ENCODE data around the gene FILIP1L.

FILIP1L gene

DNA sequence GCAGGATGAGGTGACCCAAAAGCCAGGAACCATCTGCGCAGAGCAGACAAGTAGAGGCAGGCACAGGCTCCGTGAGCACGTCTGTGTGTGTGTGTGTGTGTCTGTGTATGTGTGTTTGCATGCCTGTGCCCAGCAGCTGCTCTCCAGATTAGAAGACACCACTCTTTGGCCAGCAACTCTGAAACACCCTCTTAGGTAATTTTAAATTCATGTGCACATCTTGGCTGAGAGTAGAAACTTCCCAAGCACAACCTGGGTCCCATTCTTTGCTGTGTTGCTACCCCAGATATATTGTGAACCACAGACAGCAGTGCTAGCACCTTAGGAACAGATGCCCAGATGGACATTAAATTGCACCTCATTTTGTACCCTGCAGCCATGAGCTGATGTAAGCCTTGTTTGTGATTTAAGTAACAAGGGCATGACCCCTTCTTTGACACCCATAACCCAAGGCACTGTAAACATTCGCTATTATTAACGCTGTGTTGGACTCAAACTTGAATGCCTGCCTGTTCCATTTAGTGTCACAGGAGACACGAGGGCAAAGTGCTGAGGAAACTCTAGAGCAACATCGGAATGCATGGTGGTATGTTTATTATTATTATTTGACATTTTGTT is at the start of gene FILIP1L:
Gene FILIP1L (minus strand): TSS at position 89 of the 618 bp plus-strand sequence.
- no peak for DNase-seq

DNA sequence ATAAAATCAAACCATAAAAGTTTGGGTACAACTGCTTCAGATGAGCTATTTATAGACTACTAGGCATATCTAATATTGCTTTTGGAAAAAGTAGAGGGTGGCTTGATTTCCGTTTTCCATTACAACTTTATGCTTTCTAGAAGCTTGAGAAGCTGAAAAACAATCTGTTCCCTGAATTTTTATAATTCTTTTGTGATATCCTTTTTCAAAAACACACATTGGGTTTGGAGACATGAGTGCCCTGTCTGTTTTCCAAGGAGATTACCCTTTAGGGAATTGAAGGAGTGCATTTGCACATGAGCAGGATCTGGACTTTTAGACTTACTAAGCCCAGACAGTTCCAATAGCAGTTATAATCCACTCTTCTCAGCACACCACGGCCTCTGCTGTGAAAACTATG is 49.5 kb upstream of the FILIP1L start:
- no peak for DNase-seq

DNA sequence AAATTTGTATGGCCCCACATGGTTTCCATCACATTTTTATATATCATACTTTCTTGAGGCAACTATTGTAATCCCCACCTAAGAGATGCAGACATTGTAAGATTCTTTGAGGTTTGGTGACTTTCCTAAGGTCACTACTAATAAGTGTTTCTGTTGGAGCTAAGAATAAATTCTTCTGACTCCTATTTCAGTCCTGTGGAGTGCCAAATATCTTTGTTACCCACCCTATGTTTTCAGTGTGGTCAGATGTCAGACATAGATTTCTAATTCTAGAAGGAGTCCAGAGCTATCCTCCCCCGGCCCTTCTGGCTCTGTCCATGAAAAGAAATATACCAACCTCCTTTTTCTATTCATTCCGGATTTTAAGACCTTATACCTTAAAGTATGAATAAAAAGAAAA is 46.2 kb upstream of the FILIP1L start:
- DNase-seq = no peak

DNA sequence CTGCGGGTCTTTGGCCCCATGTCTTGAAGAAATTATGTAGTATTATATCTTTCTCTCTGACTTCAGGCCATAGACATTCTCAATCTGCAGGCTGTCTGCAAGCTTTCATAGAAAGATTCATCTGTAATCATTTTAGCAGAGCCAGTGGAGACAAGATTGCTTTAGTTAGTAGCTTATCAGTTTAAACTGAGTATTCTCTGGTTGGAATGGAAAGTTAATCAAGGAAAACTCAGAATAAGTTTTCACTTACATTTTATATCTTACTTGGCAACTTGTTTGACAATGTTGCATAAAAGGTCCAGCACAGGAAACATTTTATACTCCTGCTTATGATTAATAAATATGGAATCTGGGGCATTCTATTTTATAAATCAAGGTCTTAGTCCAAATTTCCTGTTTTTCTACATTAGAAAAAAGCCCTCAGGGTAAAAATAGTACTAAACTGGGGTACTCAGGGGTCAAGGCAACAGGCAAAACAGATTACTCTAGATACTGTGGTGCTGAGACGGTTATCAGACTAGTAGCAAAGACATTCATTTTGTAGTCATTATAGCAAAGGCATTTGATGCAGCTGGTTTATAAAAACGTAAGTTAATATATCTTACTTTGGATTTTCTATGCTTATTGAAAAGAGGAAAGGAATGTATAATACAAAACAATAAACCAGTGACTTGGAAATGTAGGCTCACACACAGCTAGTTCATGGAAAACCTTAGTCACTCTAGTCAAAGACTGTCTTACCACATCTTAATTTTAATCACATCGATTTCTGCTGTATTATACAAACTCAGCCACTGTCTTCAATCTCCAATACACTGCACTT is 45.2 kb upstream of the FILIP1L start:
- DNase-seq = no peak

DNA sequence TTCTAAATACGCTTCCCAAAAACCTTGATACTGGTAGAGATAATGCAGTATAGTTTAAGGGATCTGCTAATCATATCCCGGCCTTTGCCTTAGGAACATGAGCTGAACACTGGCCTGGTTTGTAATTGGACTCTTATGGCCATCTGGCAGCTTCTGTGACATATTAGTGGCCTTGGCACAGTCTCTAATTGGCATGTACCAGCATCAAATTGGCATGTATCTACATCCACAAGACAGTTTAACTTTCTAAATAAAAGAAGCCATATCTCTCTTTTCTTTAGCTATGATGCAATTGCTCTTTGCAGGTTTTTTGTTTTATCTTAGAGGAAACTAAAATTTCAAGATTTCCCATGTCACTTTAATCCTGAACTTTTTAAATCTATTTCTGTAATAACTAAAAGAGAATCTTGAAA is 44.6 kb upstream of the FILIP1L start:
- DNase-seq = no peak

DNA sequence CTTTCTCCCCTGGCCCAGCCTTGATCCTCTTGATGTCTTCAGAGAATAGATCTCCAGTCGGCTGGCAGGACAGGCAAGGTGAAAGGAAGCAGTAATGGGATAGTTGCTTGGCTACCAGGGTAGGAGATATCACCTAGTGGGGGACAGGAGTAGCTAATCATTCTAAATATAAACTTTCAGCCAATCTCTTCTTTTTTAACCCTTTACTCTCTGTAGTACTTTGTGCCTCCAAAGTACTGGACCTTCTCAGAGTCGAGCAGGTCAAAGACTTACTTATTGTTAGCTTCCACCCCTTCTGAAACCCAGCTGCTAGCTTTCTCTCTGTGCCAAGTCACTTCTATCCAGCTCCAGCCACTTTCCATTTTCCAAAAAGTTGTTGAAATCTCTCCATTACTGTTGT is 43.4 kb upstream of the FILIP1L start:
- DNase-seq = no peak

DNA sequence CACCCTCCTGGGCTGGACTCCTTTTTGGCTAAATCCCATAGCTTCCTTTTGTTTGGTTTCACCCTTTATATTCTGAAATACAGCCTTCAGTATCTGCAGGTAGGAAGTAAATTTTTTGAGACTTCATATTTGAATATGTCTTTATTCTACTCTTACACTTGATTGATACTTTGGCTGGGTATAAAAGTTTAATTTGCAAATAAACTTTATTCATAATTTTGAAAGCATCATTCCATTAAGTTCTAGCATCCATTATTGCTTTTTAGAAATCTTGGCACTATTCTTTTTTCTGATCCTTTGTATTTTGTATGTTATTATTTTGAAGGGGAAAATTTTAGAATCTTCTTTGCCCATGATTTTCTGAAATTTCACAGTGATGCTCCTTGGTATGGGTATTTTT is 41.3 kb upstream of the FILIP1L start:
- DNase-seq = no peak

DNA sequence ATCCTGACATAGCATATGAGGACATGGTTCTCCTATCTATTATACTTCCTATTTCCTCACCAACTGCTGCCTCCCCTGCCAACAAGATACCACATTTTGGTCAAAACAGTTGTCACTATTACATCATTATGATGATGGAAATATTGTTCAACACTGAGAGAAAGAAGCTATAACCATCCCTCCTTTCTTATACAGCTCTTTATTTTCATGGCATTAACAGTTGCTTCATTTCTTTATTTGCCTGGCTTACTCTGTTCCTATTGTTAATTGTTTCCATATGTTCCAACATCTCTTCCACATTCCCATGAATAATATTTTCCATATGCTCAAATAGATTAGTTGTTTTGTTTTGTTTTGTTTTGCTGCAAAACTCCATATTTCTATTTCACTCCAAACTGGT is 40.8 kb upstream of the FILIP1L start:
- no peak for DNase-seq

DNA sequence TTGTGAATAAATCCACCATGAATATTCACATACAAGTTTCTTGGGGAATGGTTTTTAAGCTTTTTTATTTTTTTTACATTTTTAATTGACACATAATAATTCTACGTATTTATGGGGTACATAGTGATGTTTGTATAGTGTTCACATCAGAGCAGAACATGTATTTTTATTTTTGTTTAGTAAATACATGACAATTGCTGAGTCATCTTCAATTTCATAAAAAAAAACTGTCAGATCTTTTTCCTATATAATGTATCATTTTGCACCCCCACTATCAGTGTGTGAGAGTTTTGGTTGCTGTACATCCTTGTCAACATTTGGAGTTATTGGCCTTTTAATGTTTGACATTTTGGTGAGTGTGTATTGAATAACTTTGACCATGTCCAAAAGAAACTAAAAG is 39.9 kb upstream of the FILIP1L start:
- DNase-seq = no peak

DNA sequence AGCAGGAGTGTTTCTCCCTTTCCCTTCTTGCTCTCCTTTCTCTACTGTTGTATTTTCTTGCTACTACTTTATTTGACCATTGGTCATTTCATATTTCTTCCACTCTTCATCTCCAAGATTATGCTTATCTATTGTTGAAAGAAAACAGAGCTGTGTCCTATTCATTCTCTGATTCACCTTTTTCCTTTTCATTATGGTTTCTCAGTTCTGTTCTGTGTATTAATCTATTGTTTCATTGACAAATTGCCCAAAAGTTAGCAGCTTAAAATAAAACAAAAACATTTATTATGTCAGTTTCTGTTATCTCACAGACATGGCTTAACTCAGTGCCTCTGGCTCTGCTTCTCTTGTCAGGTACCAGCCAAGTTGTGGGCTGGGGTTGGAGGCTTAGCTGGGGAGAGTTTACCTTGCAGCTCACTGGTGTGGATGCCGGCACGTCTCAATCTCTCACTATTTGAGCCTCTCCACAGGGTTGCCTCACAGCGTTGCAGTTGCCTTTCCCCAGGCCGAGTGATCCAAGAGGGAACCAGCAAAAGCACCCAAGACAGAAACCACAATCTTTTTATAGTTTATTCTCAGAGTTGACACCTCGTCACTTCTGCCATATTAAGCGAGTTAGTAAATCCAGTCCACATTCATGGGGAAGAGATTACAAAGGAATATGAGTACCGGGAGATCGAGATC is 36.9 kb upstream of the FILIP1L start:
- DNase-seq = no peak

DNA sequence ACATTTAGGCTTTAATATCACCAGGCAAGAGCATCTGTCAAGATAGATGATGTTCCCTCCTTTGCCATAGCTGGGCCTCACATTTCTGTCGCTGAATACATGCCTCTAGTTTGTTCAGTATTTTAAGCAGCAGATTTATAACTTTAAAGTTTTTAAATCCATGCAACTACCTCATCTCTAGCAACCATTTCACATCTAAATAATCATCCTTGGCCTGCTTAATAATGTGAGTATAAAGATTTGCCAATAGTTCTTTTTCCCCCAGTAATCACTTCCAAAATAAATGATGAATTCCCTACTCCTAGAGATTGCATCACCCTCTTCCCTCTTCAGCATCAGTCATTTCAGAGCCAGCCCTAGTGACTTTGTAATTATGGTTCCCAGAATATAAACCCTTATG is 36.2 kb upstream of the FILIP1L start:
- no peak for DNase-seq

DNA sequence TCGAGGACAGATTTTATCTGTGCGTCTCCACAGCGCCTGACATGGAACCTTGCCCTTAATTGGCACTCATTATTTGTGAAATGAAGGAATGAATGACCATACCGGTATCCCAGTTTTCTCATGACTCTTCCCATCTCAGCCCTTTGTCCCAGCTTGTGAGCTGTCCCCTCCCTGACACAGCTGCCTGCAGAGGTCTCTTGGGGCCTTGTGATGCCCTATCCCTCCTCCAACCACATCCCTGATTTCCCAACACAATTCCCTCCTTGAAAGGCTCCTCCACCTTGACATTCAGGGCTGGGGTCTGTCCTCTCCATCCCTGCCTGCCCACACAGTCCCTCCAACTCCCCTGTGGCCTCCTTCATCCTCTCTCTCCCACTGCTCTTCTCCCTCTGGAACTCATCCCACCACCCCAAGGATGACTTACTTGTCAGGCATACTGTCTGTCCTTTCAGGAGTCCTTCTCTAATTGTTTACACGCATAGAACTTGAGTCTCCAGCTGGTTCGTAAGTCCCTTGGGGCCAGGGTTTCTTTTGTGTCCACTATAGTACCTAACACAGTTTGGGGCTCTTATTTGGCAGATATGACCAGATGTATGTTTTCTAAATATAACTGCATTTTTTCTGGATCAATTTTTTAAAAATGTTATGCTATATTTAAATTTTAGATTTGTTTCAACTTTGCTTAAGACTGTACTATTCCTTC is 35.6 kb upstream of the FILIP1L start:
- DNase-seq = no peak

DNA sequence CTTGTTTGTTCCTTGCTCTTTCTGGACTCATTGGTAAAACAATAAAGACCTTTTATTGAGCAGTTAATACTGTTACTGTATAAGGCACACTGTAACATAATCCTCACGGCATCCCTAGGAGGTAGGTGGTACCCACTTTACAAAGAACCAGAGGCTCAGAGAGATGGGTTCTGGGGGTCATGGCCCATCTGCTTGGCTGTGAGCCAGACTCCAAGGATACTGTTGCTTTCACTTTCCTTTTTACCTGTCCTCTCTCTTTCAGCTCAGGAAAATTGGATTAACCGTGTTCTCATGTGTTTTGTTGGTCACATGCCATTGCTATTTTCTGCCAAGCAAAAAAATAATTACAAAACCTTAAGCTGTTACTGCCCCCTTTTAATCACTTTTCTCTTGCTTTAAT is 34.8 kb upstream of the FILIP1L start:
- no peak for DNase-seq

DNA sequence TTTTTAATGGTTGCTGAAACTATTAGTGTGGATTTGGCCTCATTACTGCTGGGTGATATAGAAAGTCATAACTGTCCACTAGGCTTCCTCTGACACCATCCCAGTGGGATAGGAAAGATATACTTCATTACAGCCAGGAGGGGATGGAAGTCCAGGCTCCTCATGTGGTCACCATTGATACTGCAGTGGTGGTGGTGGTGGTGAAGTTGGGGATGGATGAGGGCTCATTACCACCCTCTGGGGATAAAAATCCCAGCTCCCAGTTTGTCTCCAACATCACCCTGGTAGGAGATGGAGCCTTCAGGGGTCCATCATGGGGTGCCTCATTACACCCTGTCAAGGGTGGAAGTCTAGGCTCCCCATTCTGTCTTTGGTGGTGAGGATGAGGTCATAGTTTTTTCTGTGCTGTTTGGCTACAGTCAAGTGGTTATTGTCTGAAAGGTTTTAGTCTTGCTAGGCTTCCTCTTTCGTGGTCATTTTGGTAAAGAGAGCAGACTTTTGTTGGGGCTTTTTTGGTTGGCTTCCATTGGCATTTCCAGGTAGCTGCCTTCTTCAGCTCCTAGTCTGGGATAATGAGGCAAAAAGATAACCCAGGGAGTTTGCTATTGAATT is 30.1 kb upstream of the FILIP1L start:
- no peak for DNase-seq

DNA sequence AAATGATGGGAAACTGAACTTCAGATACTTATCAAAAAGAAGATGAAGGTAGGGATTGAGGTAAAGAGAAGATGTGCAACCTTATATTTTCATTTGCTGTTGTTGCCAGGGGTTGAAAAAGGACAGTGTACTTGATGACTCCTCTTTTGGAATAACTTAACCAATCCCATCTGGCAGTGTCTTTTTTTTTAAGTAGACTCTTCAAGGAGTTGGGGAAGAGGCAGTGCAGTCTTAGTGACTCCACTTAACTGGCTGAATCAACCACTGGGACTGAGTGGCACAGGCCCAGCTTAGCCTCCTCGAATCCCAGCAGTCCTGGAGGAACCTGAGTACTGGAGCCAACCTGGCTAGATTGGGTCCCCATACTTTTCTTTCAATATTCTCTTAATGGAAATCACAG is 27.3 kb upstream of the FILIP1L start:
- no peak for DNase-seq

DNA sequence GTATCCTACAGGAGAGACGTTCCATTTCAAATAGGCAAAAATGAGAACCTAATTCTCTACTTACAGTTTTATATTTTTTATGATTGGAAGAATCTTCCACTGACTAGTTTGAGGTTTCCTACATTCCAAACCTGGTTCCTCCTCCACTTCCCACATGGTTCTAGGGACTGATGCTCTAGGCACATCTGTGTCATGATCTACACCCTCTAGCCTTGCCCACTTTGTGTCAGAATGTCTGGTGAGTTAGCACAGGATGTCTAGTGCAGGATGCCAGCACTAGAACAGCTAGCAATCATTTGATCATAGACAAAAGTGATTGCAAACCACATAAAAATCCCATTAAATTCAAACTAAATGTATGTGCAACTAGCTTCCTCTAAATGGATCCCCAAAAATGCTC is 26.7 kb upstream of the FILIP1L start:
- DNase-seq = no peak

DNA sequence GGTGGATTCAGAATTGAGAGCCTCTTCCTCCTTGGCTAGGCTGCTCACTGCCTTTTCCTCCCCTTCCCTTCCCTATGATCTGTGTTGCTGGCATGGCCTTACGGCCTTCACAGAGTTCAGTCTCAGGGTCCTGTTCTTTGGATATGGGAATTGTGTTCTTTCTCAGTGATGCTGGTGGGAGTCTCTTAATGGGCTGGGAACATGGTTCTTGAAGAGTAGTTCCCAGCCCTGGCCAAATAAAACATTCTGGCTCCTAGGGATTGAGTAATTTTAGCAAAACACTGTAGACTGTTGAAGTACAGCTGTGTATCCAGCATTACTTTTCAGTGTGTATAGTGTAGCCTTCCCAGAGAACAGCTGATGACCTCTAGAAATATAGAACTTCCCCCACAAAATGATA is 22.6 kb upstream of the FILIP1L start:
- DNase-seq = no peak

DNA sequence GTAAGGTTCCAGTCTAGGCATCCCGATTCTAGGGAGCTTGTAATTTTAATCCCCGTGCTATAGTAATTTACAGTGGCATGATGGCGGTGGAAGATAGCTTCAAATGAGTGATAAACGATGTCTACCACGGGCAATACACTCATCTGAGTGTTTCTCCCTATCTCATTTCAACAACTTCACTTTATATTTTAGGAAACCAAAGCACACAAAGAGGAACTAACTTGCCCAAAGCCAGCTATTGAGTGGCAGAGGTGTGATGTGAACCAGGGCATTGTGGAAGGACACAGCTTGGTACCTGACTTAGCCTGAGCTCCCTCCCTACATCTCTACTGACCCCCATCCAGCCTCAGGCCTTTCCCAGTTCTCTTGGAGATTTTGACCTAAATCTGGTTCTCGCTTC is 16.9 kb upstream of the FILIP1L start:
- no peak for DNase-seq

DNA sequence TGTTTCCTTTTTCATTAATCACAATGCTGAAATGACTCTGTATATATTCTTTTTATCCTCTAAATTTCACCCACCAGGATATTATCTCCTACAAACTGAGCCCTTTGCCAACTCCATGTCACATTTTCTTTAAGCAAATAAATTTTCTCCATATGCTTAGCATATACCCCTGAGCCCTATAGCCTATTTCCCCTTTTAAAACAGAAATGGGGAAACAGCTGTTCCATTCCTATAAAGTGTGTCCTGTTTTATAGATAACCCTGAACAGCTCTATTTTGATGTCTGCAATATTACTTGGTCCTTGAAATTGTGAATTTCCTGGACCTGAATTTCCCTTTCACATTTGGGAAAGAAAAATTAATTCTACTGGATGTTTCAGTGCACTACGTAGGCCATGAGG is 15.6 kb upstream of the FILIP1L start:
- no peak for DNase-seq

DNA sequence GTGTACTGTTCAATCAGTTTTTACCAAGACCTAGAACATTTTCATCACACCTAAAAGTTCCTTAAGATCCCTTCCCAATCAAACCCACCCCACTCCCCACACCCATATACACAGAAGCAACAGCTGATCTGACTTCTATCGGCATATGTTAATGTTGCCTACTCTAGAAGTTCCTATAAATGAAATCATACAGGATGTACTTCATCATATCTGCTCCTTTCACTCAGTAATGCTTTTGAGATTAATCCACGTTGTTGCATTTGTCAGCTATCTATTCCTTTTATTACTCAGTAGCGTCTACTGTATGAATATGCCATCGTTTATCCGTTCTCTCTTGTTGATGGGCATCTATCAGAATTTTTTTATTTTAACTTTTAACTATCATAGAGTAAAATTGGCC is 14.3 kb upstream of the FILIP1L start:
- DNase-seq = no peak

DNA sequence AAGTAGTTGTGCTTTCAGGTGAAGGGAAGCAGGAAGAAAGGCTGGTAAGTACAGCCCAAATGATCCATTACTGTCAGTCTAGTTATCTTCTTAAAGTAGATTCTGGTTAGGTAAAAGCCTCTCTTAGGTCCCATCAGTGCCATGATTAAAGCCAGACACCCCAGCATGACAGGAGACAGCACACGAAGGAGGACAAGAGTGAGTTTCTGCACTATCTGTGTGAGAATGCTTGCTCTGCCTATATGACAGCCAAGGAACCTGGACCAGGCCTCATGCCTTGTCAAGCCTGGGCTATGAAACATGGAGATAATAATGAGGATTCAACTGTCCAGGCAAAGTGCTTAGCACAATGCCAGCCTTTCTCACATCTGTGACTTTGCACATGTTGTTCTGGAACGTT is 13.5 kb upstream of the FILIP1L start:
- DNase-seq = no peak

DNA sequence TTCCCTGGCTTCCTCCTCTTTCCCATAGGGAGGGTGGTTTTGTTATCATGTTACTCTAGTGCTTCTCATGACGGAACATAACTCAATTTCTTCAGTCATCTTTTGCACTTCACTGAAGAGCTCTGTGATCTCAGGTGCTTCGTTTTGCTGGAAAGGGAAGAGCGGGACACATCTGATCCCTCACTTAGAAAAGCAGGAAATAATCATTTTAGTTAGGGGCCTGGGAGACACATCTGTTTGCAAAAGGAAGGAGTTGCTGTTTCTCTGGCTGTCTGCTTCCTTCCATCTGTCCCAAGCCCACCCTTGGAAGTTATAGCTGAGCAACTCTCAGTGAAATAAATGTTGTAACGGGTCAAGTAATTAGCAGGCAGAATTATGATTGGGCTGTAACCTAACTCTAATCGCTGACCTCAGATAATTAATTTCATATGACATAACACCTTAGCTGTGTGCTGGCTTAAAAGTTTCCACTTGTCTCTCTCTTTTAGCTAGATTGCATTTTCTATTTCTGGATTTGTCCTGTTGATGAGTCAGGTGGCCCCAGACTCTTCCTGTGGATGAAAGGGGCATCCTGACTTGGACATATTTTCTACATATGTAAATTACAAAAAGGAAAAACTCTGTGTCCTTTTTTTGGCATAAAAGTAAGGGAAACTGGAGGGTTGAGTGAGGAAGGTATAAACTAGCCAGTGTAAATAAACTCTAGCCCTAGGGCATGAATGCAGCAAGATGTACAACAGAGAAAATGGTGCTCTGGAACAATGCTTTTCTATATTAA is 11.0 kb upstream of the FILIP1L start:
- DNase-seq = no peak

Data from hippocampal formation (tissue), 2 donors.